IMR-90 (cell line): ENCODE results near the gene GSE1. TPM values are rescaled to one million over a fixed set of nuclear protein-coding genes. Genes with fewer than 3 reads are reported as not detected.

Experiments
- ATAC-seq: fragments of 200-7000 bp; cut with Tn5 transposase; 2 replicates; pipeline ENCODE4 v1.9.1; 2020; ENCODE audit warnings: low read depth, mild to moderate bottlenecking, moderate library complexity
- BruUV-seq: library from RNA; stranded (reverse); fragments of 400-500 nt; replicated peaks from 2 replicates; lab custom pipeline; 2021; lab: Mats Ljungman, UMichigan
- CTCF ChIA-PET: fragments of 300-600 bp; formaldehyde crosslinking; extraction: SDS; loops from one replicate; lab custom pipeline; 2021; ENCODE audit warnings: antibody characterized with exemption; lab: Yijun Ruan, JAX
- POLR2A ChIA-PET: fragments of 300-600 bp; sonication (Branson Sonifier 250); formaldehyde crosslinking; loops from one replicate; lab custom pipeline; 2022; ENCODE audit warnings: antibody characterized with exemption; ENCODE audit not compliant: unreplicated experiment; lab: Charles Lee
- DNase-seq: peaks from one replicate; pipeline ENCODE4 v3.0.0; 2013
- H2AFZ ChIP-seq: replicated peaks from 2 replicates; pipeline ENCODE3; 2013; ENCODE audit warnings: low read length, mild to moderate bottlenecking; ENCODE audit not compliant: poor library complexity
- H2AK5ac ChIP-seq: 2 replicates; pipeline ENCODE4 v1.6.1; 2013; ENCODE audit warnings: low read depth, low read length, inconsistent platforms
- H2AK9ac ChIP-seq: replicated peaks from 2 replicates; pipeline ENCODE3; 2013; ENCODE audit warnings: mild to moderate bottlenecking, low read depth, low read length, moderate library complexity; ENCODE audit not compliant: poor library complexity
- H2BK120ac ChIP-seq: 2 replicates; pipeline ENCODE4 v1.6.1; 2013; ENCODE audit warnings: low read depth, low read length, inconsistent platforms
- H2BK15ac ChIP-seq: 3 replicates; pipeline ENCODE4 v1.6.1; 2013; ENCODE audit warnings: low read depth, low read length, inconsistent platforms
- H2BK20ac ChIP-seq: 2 replicates; pipeline ENCODE4 v1.6.1; 2013; ENCODE audit warnings: low read depth, mild to moderate bottlenecking, inconsistent platforms, low read length, moderate library complexity
- H2BK5ac ChIP-seq: 2 replicates; pipeline ENCODE4 v1.6.1; 2013; ENCODE audit warnings: mild to moderate bottlenecking, low read depth, low read length, inconsistent platforms; ENCODE audit not compliant: poor library complexity, severe bottlenecking
- H3K14ac ChIP-seq: replicated peaks from 2 replicates; pipeline ENCODE4 v1.6.1; 2013; ENCODE audit warnings: low read depth, low read length, inconsistent platforms
- H3K18ac ChIP-seq: 2 replicates; pipeline ENCODE4 v1.6.1; 2013; ENCODE audit warnings: low read depth, low read length, control low read depth
- H3K23ac ChIP-seq: 2 replicates; pipeline ENCODE4 v1.6.1; 2013; ENCODE audit warnings: low read depth, low read length, inconsistent platforms
- H3K27ac ChIP-seq: 2 replicates; pipeline ENCODE4 v1.5.1; 2013; ENCODE audit warnings: mild to moderate bottlenecking, control low read depth, low read length; ENCODE audit not compliant: insufficient read depth
- H3K27me3 ChIP-seq: 2 replicates; pipeline ENCODE4 v1.6.1; 2013; ENCODE audit warnings: low read length; ENCODE audit not compliant: control insufficient read depth, insufficient read depth
- H3K36me3 ChIP-seq: 2 replicates; pipeline ENCODE4 v1.6.1; 2013; ENCODE audit warnings: low read length, mixed read lengths; ENCODE audit not compliant: control insufficient read depth, insufficient read depth
- H3K4ac ChIP-seq: 2 replicates; pipeline ENCODE4 v1.6.1; 2013; ENCODE audit warnings: low read depth, low read length, inconsistent platforms
- H3K4me1 ChIP-seq: 2 replicates; pipeline ENCODE4 v1.6.1; 2013; ENCODE audit warnings: low read length, mixed read lengths; ENCODE audit not compliant: control insufficient read depth, insufficient read depth
- H3K4me2 ChIP-seq: 2 replicates; pipeline ENCODE4 v1.6.1; 2013; ENCODE audit warnings: low read depth, mild to moderate bottlenecking, control low read depth, low read length, moderate library complexity
- H3K4me3 ChIP-seq: 2 replicates; pipeline ENCODE4 v1.5.1; 2013; ENCODE audit warnings: low read depth, mild to moderate bottlenecking, control low read depth, low read length, moderate library complexity; ENCODE audit not compliant: insufficient read depth
- H3K56ac ChIP-seq: 2 replicates; pipeline ENCODE4 v1.6.1; 2013; ENCODE audit warnings: low read length, inconsistent platforms; ENCODE audit not compliant: insufficient read depth; ENCODE audit errors: extremely low read depth
- H3K79me1 ChIP-seq, 2 experiments: 2 replicates each; pipeline ENCODE4 v1.6.1; 2013; ENCODE audit warnings: low read length in 2 of 2, inconsistent platforms in 1 of 2, low read depth in 1 of 2
- H3K9ac ChIP-seq: 2 replicates; pipeline ENCODE4 v1.6.1; 2013; ENCODE audit warnings: low read depth, low read length, control low read depth
- H3K9me1 ChIP-seq: 2 replicates; pipeline ENCODE4 v1.6.1; 2013; ENCODE audit warnings: low read length, inconsistent platforms; ENCODE audit not compliant: insufficient read depth
- H3K9me3 ChIP-seq: 2 replicates; pipeline ENCODE4 v1.6.1; 2013; ENCODE audit warnings: low read length; ENCODE audit not compliant: control insufficient read depth, insufficient read depth
- H4K20me1 ChIP-seq: 2 replicates; pipeline ENCODE4 v1.6.1; 2013; ENCODE audit warnings: low read length, inconsistent platforms; ENCODE audit not compliant: insufficient read depth
- H4K5ac ChIP-seq: 2 replicates; pipeline ENCODE4 v1.6.1; 2013; ENCODE audit warnings: mild to moderate bottlenecking, low read depth, low read length, control low read depth
- H4K8ac ChIP-seq, 2 experiments: 2 replicates each; pipeline ENCODE4 v1.6.1; 2013; ENCODE audit warnings: low read depth in 2 of 2, low read length in 2 of 2, control low read depth in 1 of 2, inconsistent platforms in 1 of 2
- H4K91ac ChIP-seq: 2 replicates; pipeline ENCODE4 v1.6.1; 2013; ENCODE audit warnings: low read depth, low read length, inconsistent platforms; ENCODE audit not compliant: insufficient read depth
- BHLHE40 ChIP-seq: fragments of 150-350 bp; IDR thresholded peaks from 2 replicates; pipeline ENCODE4 v1.6.1; 2016; ENCODE audit warnings: mild to moderate bottlenecking, low read depth, low read length
- MXI1 ChIP-seq: IDR thresholded peaks from 2 replicates; pipeline ENCODE4 v1.6.1; 2012; ENCODE audit warnings: low read depth, mild to moderate bottlenecking, low read length, moderate library complexity, borderline replicate concordance
- RAD21 ChIP-seq: IDR thresholded peaks from 2 replicates; pipeline ENCODE4 v1.6.1; 2012; ENCODE audit warnings: low read length, improper control_type of control experiment
- RCOR1 ChIP-seq: IDR thresholded peaks from 2 replicates; pipeline ENCODE4 v1.6.1; 2012; ENCODE audit warnings: mild to moderate bottlenecking, low read length, improper control_type of control experiment; ENCODE audit not compliant: insufficient replicate concordance
- RFX5 ChIP-seq: IDR thresholded peaks from 2 replicates; pipeline ENCODE4 v1.8.0; 2012; ENCODE audit warnings: low read depth, mild to moderate bottlenecking, low read length, moderate library complexity
- SMC3 ChIP-seq: fragments of 150-350 bp; IDR thresholded peaks from 2 replicates; pipeline ENCODE4 v1.6.1; 2016; ENCODE audit warnings: low read depth, mild to moderate bottlenecking, antibody characterized with exemption, low read length, moderate library complexity
- WGBS, 2 experiments: methylation state at CpG; one replicate each; pipeline versions ENCODE4 v1.1.5 to v1.1.7; 2013; ENCODE audit warnings: missing lambda C conversion rate in 2 of 2; ENCODE audit not compliant: insufficient read length in 1 of 2; ENCODE audit errors: extremely low coverage in 2 of 2; 5-methylcytosine and 5-hydroxymethylcytosine counted together
- dilution Hi-C: fragments of 300-500 bp; cut with HindIII; formaldehyde crosslinking; loops from one replicate; pipeline ENCODE4 v1.14.3; 2018; ENCODE audit warnings: low sequenced_read_pairs; ENCODE audit not compliant: unreplicated experiment
- in situ Hi-C: fragments of 300-500 bp; cut with MboI; formaldehyde crosslinking; loops from 3 replicates; pipeline ENCODE4 v1.14.3; 2019; ENCODE audit warnings: low sequenced_read_pairs, inconsistent platforms, mixed read lengths
- intact Hi-C: fragments of 100-400 bp; cut with micrococcal nuclease; formaldehyde crosslinking; loops from 2 replicates; pipeline ENCODE4 v1.10.0; 2022
- polyA plus RNA-seq, 3 experiments: library from polyadenylated mRNA; depleted of rRNA; stranded (reverse); fragments of >200 nt; gene quantifications; 2 replicates each; pipeline ENCODE4 v1.2.3, GENCODE V29; 2012; ENCODE audit warnings: low replicate concordance in 1 of 3
- total RNA-seq: library from RNA; depleted of rRNA; stranded (reverse); fragments of >200 nt; gene quantifications from 2 replicates; pipeline ENCODE4 v1.2.3, GENCODE V29; 2012

The GSE1 gene
- total and polyA plus RNA-seq, 2 of the 4 experiments (the other 2 are of a cell fraction): 14.9 to 25.5 TPM

GRCh38 chr16:85574672-85575475, 38.2 kb upstream of the GSE1 start:
- H3K9ac ChIP-seq: no peak overlapping the region; the same call in 1 of the 2 replicates
- peaks cover 4% of the 10 kb centered on the region; the same call in 1 of the 2 replicates for H3K36me3 ChIP-seq
- peaks cover 22% of the 10 kb centered on the region for H3K9me1 ChIP-seq
- H4K8ac ChIP-seq: peak overlapping the region; percentile 34 to 57; a peak in 2 of 4 replicates
- H3K79me1 ChIP-seq: peaks cover 46 to 95% of the 10 kb centered on the region in 2 experiments
- TF ChIP-seq RCOR1 (no peak), BHLHE40 (no peak), SMC3 (no peak), RFX5 (no peak), RAD21 (no peak), MXI1 (no peak)
- H2BK120ac ChIP-seq: no peak overlapping the region
- in situ Hi-C loops (no loop called here), intact Hi-C loops (no loop called here), dilution Hi-C loops (no loop called here)
- no peak overlapping the region for H2BK20ac ChIP-seq
- no peaks in the 10 kb centered on the region for H3K9me3 ChIP-seq
- H2BK15ac ChIP-seq: no peak overlapping the region; the same call in 2 of the 3 replicates
- no peak overlapping the region for H3K56ac ChIP-seq
- no peak overlapping the region for H2AK5ac ChIP-seq
- peaks cover 23% of the 10 kb centered on the region for H3K4me1 ChIP-seq
- no peak overlapping the region for H3K27ac ChIP-seq
- CTCF ChIA-PET: interaction anchor here (1.7 kb wide), 1 partner anchor 11 kb away, joined by 7 read pairs; no protein-coding TSS in a partner anchor
- 69% methylated on average over 4 of the region's 29 CpGs; no CpG with 5 or more reads in 1 of the 2 experiments for WGBS, 2 experiments
- no TSS peak for BruUV-seq
- ATAC-seq: no peak
- no peak overlapping the region for H3K4me3 ChIP-seq
- H3K23ac ChIP-seq: peak overlapping the region; percentile 59
- no peak overlapping the region for H3K18ac ChIP-seq
- no peaks in the 10 kb centered on the region for H3K27me3 ChIP-seq
- no peak overlapping the region; the same call in 1 of the 2 replicates for H3K4ac ChIP-seq
- no peak overlapping the region; the same call in 1 of the 2 replicates for H3K4me2 ChIP-seq
- POLR2A ChIA-PET: interaction anchor here (0.6 to 1.0 kb wide), 2 partner anchors 17 to 20 kb away, joined by 3 to 4 read pairs; no protein-coding TSS in a partner anchor
- peak overlapping the region; percentile 86 for H2AK9ac ChIP-seq
- H2AFZ ChIP-seq: peak overlapping the region; percentile 39
- no peak overlapping the region for H4K5ac ChIP-seq
- no peak for DNase-seq
- H4K20me1 ChIP-seq: peaks cover 88% of the 10 kb centered on the region
- H3K14ac ChIP-seq: 0 out of 2 replicates have a peak overlapping the region, but pooled peaks have one; percentile 54
- no peak overlapping the region for H4K91ac ChIP-seq
- H2BK5ac ChIP-seq: no peak overlapping the region
